GM15510 (cell line): ENCODE data around the gene NUP214.

Experiments used
- POLR2A ChIP-seq: IDR thresholded peaks from 3 replicates; pipeline ENCODE4 v1.6.1; 2011; ENCODE audit warnings: borderline replicate concordance; ENCODE audit not compliant: insufficient read length; ENCODE audit errors: extremely low read depth

Gene NUP214

GRCh38 chr9:131216806-131217205 is 91.4 kb downstream of the NUP214 start:
- no peak for TF ChIP-seq POLR2A

GRCh38 chr9:131217331-131218031 is 92.1 kb downstream of the NUP214 start:
- TF ChIP-seq POLR2A, result no peak

- no peak for TF ChIP-seq POLR2A
These were observed 93.0 kb downstream of the NUP214 start for GRCh38 chr9:131218370-131218769.

DNA sequence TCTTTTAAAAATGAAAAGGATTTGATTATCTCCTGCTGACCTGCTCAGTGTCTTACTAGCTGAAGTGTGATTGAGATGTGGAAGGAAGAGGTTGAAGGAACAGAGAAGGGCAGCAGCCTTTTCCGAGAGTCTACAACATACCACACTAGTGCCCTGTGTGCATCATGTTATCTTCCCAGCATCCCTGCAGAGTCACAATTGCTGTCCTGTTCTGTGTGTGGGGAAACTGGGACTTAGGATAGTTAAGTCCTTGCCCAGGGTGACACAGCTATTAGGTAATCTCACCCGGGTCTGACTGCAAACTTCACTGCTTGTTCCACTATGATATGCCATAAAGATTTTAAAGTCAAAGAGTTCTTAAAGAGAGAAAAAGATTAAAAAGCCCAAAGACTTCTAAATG is 95.1 kb downstream of the NUP214 start:
- no peak for TF ChIP-seq POLR2A

DNA sequence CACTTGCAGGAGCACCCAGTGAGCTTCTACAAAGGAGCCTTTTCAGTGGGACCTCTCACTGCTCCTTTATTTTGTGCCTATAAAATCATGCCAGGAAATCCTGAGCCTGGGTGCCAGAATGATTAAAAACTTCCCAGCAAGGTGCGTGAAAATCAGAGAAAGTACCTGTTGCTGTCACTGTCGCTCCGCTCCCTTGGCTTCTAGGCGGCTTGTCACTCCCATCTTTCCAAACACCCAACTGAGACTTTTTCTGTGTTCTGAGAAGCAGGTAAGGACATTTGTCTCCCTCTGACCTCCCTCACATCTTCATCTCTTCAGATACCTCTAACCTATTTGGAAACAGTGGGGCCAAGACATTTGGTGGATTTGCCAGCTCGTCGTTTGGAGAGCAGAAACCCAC is 97.1 kb downstream of the NUP214 start:
- no peak for TF ChIP-seq POLR2A

- no peak for TF ChIP-seq POLR2A
These were observed 100.8 kb downstream of the NUP214 start for GRCh38 chr9:131226226-131226625.

DNA sequence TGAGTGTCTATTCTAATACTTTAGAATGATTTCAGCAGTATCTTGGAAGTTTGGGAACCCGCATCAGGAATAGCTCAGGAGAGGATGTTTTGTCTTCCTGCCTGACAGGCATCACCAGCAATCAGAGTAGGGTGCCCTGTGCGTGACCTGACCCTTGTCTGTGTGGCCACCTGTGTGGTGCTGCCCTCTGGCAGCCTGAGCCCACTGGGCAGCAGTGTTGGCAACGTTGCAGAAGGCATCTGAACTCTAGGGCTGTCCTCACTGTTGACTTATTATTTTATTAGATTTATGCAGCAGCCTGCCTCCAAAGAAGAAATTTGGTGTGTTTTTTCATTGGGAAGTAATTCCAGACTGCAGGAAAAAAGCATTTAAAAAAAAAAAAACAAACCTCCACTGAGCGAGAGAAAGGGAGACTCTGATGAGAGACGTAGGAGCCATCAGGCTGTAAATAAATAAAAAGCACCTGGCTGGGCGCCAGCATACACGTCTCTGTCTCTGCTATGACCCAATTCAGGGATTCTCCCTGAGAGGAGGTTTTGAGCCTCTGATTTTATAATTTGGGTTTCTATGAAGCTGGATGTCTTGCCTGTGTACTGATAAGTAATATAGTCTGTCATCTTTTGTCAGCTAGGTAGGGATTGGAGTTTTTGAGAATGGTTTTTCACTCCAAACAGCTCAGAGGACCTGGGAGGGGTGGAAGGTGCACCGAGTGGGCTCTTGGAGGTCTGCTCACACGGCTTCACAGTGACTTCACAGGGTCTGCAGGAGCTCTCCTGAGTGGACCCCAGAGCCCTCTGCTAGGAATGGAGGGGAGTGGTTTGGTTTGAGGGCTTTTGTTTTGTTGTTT is 101.9 kb downstream of the NUP214 start:
- TF ChIP-seq POLR2A, result no peak

GRCh38 chr9:131227959-131228460 is 102.6 kb downstream of the NUP214 start:
- no peak for TF ChIP-seq POLR2A

GRCh38 chr9:131228988-131229387 is 103.6 kb downstream of the NUP214 start:
- TF ChIP-seq POLR2A, result no peak

GRCh38 chr9:131233556-131233955 is 108.2 kb downstream of the NUP214 start:
- TF ChIP-seq POLR2A, result no peak

DNA sequence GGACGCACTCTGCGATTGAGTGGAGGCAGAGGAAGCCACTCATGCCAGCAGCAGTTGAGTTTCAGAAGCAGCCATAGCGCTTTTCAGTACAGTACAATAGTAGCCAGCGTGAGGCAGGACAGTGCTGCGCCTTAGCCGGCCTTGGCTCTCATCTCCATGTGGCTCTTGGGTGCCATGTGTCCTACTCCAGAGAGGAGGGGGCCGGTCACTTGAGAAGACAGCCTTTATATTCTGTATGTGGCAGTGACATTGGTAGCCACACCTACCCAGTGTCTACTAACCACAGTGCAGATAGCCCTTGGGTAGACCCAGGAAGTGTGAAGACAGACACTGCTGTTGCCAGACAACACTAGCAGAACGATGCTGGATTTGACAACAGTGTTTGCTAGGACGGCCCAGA is 108.6 kb downstream of the NUP214 start:
- no peak for TF ChIP-seq POLR2A

- no peak for TF ChIP-seq POLR2A
These were observed 109.6 kb downstream of the NUP214 start for GRCh38 chr9:131234799-131235479.

DNA sequence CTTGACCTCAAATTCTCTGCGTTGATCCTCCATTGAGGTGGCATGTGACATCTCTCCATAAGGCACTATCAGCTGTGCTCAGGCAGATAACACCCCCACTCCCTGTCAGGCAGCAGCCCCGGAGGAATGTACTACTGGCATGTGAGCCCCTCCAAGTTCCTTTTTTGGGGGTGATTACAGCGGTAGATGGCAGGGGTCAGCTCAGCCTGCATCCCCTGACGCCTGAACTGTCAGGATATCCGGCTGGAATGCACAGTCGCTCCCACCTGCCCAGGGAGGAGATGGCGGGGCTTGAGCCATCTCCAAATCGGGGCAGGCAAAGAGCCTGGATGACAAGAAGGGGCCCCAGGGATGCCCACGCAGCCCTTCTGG is 110.1 kb downstream of the NUP214 start:
- TF ChIP-seq POLR2A, result no peak

DNA sequence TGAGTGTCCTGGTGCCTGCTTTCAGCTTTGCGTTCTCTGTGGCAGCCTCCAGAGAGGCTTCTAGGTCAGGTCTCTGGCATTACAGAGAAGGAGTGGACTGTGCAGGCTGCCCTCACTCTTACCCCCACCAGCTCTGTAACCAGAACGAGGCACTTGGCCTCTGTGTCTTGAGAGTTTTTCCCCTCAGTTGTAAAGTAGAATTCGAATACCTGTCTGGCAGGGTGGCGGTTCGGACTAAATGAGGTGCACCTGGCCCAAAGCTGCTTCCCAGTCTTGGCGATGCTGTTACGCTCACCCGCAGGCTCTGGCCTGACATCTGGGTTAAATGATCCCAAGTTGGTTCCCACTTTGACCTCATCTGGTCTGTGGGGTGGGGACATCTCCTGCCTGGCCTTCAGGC is 110.8 kb downstream of the NUP214 start:
- TF ChIP-seq POLR2A, result no peak

- no peak for TF ChIP-seq POLR2A
These were observed 111.4 kb downstream of the NUP214 start for GRCh38 chr9:131236761-131237160.
